Hindlimb muscle (tissue), 1 donor: ENCODE results near the gene USP7. TPM values are rescaled to one million over a fixed set of nuclear protein-coding genes. Genes with fewer than 3 reads are reported as not detected.
"Not testable (repeated sequence)": the region's sequence is repeated elsewhere in the genome, so short reads cannot be mapped to it uniquely, and the experiment has no call there.

Source experiments
- DNase-seq: peaks from one replicate; pipeline ENCODE4 v3.0.0-alpha.2; 2013
- polyA plus RNA-seq: library from polyadenylated mRNA; unstranded; fragments of 120-200 nt; gene quantifications from one replicate; pipeline ENCODE4 v1.2.1, GENCODE V29; 2013; ENCODE audit not compliant: insufficient read length

Gene USP7
- polyA plus RNA-seq, 1 donor, result 69.8 TPM

- no peak for DNase-seq
These were observed 103.5 kb downstream of the USP7 start for GRCh38 chr16:8859913-8860881.

- no peak for DNase-seq
These were observed 104.5 kb downstream of the USP7 start for GRCh38 chr16:8858994-8859912.

GRCh38 chr16:8855972-8856371 is 107.7 kb downstream of the USP7 start:
- DNase-seq, result no peak

- no peak for DNase-seq
These were observed 108.5 kb downstream of the USP7 start for GRCh38 chr16:8855051-8855786.

GRCh38 chr16:8854298-8854948 is 109.3 kb downstream of the USP7 start:
- no peak for DNase-seq

GRCh38 chr16:8853611-8854010 is 110.1 kb downstream of the USP7 start:
- no peak for DNase-seq

- DNase-seq, result no peak
These were observed 110.6 kb downstream of the USP7 start for GRCh38 chr16:8853150-8853549.

- DNase-seq, result no peak
These were observed 111.2 kb downstream of the USP7 start for GRCh38 chr16:8852534-8852933.

GRCh38 chr16:8851761-8852403 is 111.8 kb downstream of the USP7 start:
- DNase-seq, result no peak

- DNase-seq, result no peak
These were observed 113.3 kb downstream of the USP7 start for GRCh38 chr16:8850279-8850885.

GRCh38 chr16:8849411-8850011 is 114.2 kb downstream of the USP7 start:
- DNase-seq, result no peak

GRCh38 chr16:8848939-8849391 is 114.7 kb downstream of the USP7 start:
- no peak for DNase-seq

GRCh38 chr16:8848231-8848938 is 115.3 kb downstream of the USP7 start:
- DNase-seq, result no peak

GRCh38 chr16:8847623-8848022 is 116.1 kb downstream of the USP7 start:
- no peak for DNase-seq

GRCh38 chr16:8847145-8847544 is 116.6 kb downstream of the USP7 start:
- DNase-seq, result no peak

- DNase-seq, result no peak
These were observed 117.2 kb downstream of the USP7 start for GRCh38 chr16:8846401-8846932.

GRCh38 chr16:8845699-8846298 is 117.9 kb downstream of the USP7 start:
- no peak for DNase-seq

- not testable (repeated sequence) for DNase-seq
These were observed 120.4 kb downstream of the USP7 start for GRCh38 chr16:8843296-8843695.
